HG02759 (cell line): ENCODE measurements around the gene CSMD2.

Experiments
- ATAC-seq: cut with Tn5 transposase; IDR thresholded peaks from one replicate; pipeline ENCODE4 v1.9.1; 2021; ENCODE audit warnings: mild to moderate bottlenecking, moderate library complexity; ENCODE audit not compliant: unreplicated experiment

Gene CSMD2

GRCh38 chr1:33657833-33658232 is 507.2 kb downstream of the CSMD2 start:
- ATAC-seq, result no peak

DNA sequence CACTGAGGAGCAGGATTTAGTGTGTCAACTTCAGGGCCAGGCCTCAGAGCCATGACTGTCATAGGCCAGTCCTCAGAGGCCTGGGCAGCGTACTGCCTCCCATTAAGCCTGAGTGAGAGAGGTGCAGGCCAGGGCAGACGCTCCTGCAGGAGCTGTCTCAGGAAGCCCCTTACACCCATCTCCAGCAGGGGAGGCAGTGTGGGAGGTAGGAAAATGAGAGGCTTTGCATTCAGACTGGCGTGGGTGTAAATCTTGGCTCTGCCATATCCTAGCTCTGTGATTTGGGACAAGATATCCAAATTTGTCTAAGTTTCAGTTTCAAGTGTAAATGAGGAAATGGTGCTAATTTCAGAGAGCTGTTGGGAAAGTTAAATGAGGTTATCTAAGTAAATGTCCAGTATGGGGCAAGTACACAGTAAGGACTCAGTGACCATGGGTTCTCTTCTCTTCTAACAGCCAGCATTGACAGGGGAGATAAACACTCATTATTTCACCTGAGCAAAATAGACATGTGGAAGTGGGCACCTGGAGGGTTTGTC is 508.5 kb downstream of the CSMD2 start:
- no peak for ATAC-seq

DNA sequence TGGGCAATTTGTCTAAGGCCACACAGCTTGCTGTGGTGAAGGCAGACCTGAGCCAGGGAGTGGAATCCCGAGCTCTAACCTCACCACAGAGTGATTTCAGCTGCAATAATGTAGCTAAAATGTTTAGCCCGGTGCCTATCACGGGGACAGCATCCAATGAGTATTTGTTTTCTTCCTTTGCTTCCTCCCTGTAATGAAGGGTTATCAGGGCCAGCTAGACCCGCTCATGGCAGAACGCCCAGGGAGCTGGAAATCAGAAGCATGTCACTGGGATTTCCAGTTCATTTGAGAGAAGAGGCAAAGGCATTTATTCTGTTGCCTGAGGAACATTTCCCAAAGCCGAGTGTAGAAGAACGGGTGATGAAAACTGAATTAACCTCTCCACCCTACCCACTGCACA is 509.5 kb downstream of the CSMD2 start:
- no peak for ATAC-seq

DNA sequence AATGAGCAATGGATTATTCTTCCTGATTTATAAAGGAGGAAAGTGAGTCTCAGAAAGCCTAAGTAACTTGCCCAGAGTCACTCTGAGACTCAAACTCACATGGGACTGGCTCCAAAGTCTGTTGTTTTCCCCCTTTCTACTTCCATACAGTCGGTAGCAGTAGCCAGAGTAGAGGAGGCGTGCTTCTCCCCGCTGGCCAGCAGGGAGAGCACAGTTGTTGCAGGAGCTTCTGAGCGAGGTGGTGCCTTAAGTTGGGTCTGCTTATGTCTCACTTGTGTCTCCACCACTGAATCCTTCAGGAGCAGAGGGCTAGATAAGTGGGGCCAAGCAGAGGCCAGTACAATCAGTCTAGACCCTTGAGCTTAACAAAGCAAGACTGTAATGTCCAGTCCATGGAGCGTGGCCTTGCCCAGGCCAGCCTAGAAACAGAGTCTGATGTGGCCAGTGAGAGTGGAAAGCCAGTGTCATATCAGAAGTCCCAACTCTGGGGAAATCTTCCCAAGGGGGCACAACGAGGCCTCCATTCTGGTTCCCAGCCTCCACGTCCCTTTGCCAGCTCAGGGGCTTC is 510.7 kb downstream of the CSMD2 start:
- no peak for ATAC-seq

GRCh38 chr1:33653226-33653625 is 511.8 kb downstream of the CSMD2 start:
- ATAC-seq, result no peak

- no peak for ATAC-seq
Measured at GRCh38 chr1:33650708-33651107, 514.3 kb downstream of the CSMD2 start.

DNA sequence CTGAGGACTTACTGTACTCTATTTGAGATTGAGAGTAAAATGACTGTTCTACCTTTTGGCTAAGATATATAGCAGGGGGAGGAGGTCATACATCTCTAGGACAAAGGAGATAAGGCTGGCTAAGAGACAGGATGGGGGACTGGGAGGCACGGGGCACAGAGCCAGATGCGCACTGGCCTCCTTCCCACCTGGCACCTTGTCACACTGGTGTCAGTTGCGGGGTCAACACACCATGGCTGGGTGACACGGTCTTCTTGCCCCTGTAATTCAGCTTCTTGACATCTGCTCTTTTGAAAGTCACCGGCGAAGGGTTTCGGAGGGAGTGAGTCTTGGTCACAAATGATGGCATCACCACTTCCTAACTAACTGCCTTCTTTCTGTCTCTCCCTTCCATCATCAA is 515.3 kb downstream of the CSMD2 start:
- no peak for ATAC-seq

DNA sequence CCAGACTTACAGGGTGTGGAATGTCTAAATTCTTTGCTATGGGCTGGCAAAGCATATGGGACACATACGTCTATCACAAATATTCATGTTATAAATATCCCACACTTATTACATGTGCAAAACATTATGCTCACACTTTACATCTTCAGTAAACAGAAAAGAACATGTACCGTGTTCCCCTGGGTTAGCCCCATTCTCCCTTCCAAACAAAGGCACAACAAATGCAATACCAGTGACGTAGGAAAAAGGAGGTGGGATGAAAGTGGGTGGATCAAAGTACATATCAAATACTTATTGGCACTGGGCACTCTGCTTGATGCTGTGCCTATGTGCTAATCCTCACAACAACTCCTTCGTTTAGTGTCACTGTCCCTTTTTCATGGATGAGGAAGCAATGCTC is 521.8 kb downstream of the CSMD2 start:
- ATAC-seq, result no peak

DNA sequence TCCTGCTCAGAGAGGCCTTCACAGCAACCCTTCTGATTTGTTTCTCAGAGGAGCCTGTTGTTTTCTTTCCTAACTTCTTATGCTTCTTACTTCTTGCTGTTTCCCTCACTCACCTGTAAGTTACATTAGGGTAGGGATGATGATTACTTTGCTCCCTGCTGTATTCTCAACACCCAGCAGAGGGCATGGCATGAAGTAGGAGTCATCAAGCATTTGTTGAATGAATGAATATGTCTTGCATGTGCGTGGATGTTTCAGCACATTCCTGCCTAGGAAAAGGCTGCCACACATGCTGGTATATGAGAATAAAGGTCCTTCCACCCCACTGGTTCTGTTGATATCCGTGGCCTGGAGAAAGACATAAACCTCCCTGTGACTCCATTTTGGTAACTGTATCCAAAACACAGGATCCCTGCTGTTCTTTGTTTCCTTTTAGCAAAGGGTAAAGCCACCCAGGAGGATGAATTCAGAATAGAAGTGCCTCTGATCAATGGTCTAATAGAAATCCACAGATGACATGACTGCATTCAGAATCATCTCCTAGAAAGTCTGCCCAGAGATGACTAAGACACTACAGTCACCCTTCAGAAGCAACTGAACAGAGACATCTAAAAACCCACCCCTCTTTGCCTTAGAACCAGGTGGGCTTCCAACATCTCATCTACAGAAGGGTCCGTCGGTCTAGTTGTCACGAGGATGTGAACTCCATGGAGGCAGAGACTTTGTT is 523.8 kb downstream of the CSMD2 start:
- no peak for ATAC-seq

DNA sequence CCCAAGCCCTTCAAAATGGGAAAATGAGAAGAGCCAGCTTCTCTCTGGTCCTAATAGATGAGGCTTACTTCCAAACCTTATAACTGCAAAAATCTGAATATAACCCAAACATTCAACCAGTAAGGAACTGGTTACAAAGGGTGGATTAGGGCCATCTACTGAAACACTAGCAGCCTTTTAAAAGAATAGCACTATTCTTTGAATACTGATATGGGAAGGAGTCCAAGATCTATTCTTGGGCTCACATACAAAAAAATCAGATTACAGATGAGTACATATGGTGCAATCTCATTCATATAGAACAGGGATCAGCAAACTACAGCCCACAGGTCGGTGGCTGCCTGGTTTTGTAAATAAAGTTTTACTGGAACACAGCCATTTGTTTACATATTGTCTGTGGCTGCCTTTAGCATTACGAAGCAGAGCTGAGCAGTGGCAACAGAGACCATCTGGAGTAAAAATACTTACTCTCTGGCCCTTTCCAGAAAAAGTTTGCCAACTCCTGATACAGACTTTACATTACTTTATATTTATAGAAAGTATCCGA is 524.8 kb downstream of the CSMD2 start:
- no peak for ATAC-seq

GRCh38 chr1:33637846-33638440 is 527.1 kb downstream of the CSMD2 start:
- ATAC-seq, result no peak

DNA sequence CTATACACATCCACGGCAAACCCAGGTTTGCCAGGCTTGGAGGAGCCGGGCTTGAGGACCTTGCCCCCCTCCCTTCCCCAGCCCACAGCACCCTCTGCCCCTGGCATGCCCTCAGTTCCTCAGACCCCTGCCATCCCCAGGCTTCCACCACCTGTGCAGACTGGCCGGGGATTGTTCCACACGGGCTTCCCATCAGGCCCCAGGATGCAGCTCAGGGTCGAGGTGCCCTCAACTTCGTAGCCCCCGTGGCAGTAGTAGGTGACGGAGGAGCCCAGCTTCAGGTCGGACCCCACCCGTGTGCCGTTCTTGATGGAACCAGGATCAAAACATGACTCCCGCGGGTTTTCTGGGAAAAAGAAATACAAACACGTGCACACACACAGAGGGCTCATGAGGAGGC is 528.8 kb downstream of the CSMD2 start:
- no peak for ATAC-seq

- no peak for ATAC-seq
Measured at GRCh38 chr1:33635336-33636012, 529.6 kb downstream of the CSMD2 start.

GRCh38 chr1:33634806-33635205 is 530.2 kb downstream of the CSMD2 start:
- no peak for ATAC-seq

DNA sequence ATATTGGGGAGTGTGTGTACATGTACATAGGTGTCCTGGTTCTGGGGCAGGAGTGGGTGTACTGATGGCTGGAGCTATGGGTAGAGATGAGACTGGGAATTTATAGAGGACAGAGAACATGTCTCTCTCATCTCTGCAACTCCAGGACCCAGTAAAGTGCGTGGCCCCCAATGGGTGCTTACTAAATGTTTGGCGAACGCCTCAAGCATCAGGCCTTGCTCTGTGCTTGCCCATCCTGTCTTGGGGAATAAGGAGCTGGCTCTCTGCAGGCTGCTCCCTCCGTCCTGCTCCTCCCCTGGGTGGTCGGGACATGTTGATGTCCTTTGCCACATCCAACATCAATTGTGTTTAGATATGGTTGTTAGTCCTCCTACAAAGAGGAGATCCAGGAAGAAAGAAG is 530.9 kb downstream of the CSMD2 start:
- no peak for ATAC-seq

DNA sequence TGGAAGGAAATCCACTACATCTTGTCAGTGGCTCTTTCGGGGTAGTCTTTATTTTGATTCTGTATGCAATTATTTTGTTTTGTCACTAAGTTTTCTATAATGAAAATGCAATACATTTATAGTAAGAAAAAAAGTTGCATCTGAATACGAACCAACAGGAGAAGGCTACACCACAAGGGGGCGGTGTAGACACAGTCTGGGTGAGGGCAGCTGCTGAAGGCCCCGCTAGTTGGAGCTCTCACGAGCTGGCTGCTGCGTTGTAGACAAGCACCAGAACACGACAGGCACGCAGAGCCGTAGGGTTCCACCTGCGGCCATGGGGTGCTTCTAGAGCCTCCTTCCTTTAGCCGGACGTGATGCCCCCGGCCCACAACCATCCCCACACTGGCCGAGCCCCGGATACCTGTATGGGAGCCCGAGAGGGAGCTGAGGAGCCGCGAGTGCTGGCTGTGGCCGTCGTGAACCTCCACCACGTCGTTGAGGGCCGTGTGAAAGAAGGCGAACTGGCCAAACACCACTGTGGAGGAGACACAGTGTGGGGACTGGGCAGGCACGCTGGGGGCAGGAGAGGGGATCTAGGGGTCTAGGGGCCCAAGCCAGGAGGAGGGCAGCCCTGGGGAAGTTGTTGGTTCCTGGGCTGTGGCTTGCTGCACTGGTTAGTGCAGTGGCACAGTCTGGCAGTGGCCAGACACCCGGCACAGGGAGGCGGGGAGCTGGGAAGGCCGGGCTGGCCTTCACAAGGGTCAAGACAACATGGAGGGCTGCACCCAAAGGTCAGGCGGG is 531.8 kb downstream of the CSMD2 start:
- ATAC-seq, result no peak

GRCh38 chr1:33630686-33631085 is 534.3 kb downstream of the CSMD2 start:
- no peak for ATAC-seq

DNA sequence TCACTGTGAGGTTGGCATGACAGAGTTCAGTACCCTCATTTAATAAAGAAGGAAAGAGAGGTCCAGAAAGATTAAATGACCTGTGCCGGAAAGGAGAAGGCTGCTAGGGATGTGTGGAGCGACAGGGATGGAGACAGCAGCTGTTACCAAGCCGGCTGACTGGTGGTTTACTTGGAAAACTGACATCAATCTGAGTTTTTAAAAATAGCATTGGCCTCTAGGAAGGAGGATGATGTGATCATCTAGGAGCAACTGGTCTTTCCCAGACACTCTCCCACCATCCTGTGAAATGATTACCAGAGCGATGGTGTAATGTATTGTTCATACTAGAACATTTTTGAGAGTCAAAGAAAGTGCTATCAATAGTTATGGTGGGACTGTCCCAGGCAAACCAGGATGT is 538.2 kb downstream of the CSMD2 start:
- ATAC-seq, result no peak

- no peak for ATAC-seq
Measured at GRCh38 chr1:33624991-33625870, 539.8 kb downstream of the CSMD2 start.
